HG03196 (cell line): Measurements from ENCODE around the gene CCDC47.

ENCODE experiments used
- ATAC-seq: cut with Tn5 transposase; IDR thresholded peaks from one replicate; pipeline ENCODE4 v1.9.1; 2021; ENCODE audit not compliant: unreplicated experiment

CCDC47 gene

GRCh38 chr17:63699638-63700527 lies 73.5 kb downstream of the CCDC47 start, which contains the start of gene LIMD2:
Gene LIMD2, minus strand, starts transcription at chr17:63700125. Its CDS starts 827 bp downstream, at chr17:63699298.
- ATAC-seq = peak; percentile 9

GRCh38 chr17:63698886-63699637 lies 74.3 kb downstream of the CCDC47 start:
- peak; percentile 29 for ATAC-seq

- no peak for ATAC-seq
Measured at GRCh38 chr17:63698381-63698885, 75.0 kb downstream of the CCDC47 start.

GRCh38 chr17:63697341-63698286 lies 75.8 kb downstream of the CCDC47 start:
- peak; percentile 19 for ATAC-seq

- no peak for ATAC-seq
Measured at GRCh38 chr17:63696381-63696961, 76.9 kb downstream of the CCDC47 start.

GRCh38 chr17:63695889-63696288 lies 77.5 kb downstream of the CCDC47 start:
- no peak for ATAC-seq
